PC-3 (cell line): ENCODE measurements around the gene AGRN. TPM values are rescaled to one million over a fixed set of nuclear protein-coding genes. Genes with fewer than 3 reads are reported as not detected.

Experiments used
- ATAC-seq: fragments of 200-7000 bp; cut with Tn5 transposase; 2 replicates; pipeline ENCODE4 v1.9.1; 2020; ENCODE audit warnings: mild to moderate bottlenecking, moderate library complexity
- BruUV-seq: library from RNA; stranded (reverse); fragments of 400-500 nt; replicated peaks from 2 replicates; lab custom pipeline; 2021; lab: Mats Ljungman, UMichigan
- CTCF ChIA-PET: fragments of 300-600 bp; sonication (Branson Sonifier 250); formaldehyde crosslinking; loops from one replicate; lab custom pipeline; 2022; ENCODE audit warnings: antibody characterized with exemption; lab: Charles Lee
- POLR2A ChIA-PET: fragments of 300-600 bp; sonication (Branson Sonifier 250); formaldehyde crosslinking; loops from one replicate; lab custom pipeline; 2022; ENCODE audit warnings: antibody characterized with exemption; ENCODE audit not compliant: unreplicated experiment; lab: Charles Lee
- DNase-seq: peaks from one replicate; pipeline ENCODE4 v3.0.0-alpha.2; 2015
- H2AFZ ChIP-seq: fragments of 300-600 bp; sonication (generic); 2 replicates; pipeline ENCODE4 v1.6.0; 2016; ENCODE audit warnings: antibody characterized with exemption, low read length
- H3F3A ChIP-seq: fragments of 300-600 bp; sonication (generic); one replicate; pipeline ENCODE4 v1.6.0; 2017; ENCODE audit warnings: antibody characterized with exemption, low read length, control low read depth, mild to moderate bottlenecking; ENCODE audit not compliant: unreplicated experiment
- H3K27ac ChIP-seq: fragments of 300-600 bp; sonication (generic); 2 replicates; pipeline ENCODE4 v1.5.1; 2016; ENCODE audit warnings: mild to moderate bottlenecking, low read length
- H3K27me3 ChIP-seq: fragments of 300-600 bp; sonication (generic); 2 replicates; pipeline ENCODE4 v1.6.1; 2016; ENCODE audit warnings: low read length, mixed read lengths
- H3K36me3 ChIP-seq: fragments of 300-600 bp; sonication (generic); 2 replicates; pipeline ENCODE4 v1.6.1; 2016; ENCODE audit warnings: low read depth, mixed run types, low read length, mixed read lengths
- H3K4me1 ChIP-seq: fragments of 300-600 bp; sonication (generic); 2 replicates; pipeline ENCODE4 v1.5.1; 2016; ENCODE audit warnings: low read length; ENCODE audit not compliant: insufficient read depth
- H3K4me2 ChIP-seq: fragments of 300-600 bp; sonication (generic); 2 replicates; pipeline ENCODE4 v1.6.0; 2016; ENCODE audit warnings: low read length
- H3K4me3 ChIP-seq: fragments of 300-600 bp; sonication (generic); 2 replicates; pipeline ENCODE4 v1.5.1; 2016; ENCODE audit warnings: mild to moderate bottlenecking, low read length, mixed read lengths
- H3K79me2 ChIP-seq: fragments of 300-600 bp; sonication (generic); 2 replicates; pipeline ENCODE4 v1.6.1; 2017; ENCODE audit warnings: low read length, mixed read lengths
- H3K9ac ChIP-seq: fragments of 300-600 bp; sonication (generic); 2 replicates; pipeline ENCODE4 v1.6.0; 2016; ENCODE audit warnings: mild to moderate bottlenecking, low read length
- H3K9me2 ChIP-seq: fragments of 300-600 bp; sonication (generic); replicated peaks from 2 replicates; pipeline ENCODE4 v1.6.1; 2016; ENCODE audit warnings: mixed run types, low read length, mixed read lengths
- H3K9me3 ChIP-seq: fragments of 300-600 bp; sonication (generic); 2 replicates; pipeline ENCODE4 v1.6.1; 2016; ENCODE audit warnings: low read length, mixed read lengths
- H4K20me1 ChIP-seq: fragments of 300-600 bp; sonication (generic); 2 replicates; pipeline ENCODE4 v1.6.1; 2016; ENCODE audit warnings: low read length, mixed read lengths
- EZH2 ChIP-seq: fragments of 300-600 bp; sonication (generic); IDR thresholded peaks from one replicate; pipeline ENCODE4 v1.6.1; 2017; ENCODE audit warnings: antibody characterized with exemption, mild to moderate bottlenecking, low read length; ENCODE audit not compliant: unreplicated experiment
- EZH2phosphoT487 ChIP-seq: fragments of 300-600 bp; sonication (generic); IDR thresholded peaks from 2 replicates; pipeline ENCODE4 v1.6.1; 2018; ENCODE audit warnings: mild to moderate bottlenecking, antibody characterized with exemption, low read length, borderline replicate concordance
- intact Hi-C: fragments of 100-400 bp; cut with micrococcal nuclease; formaldehyde crosslinking; loops from 2 replicates; pipeline ENCODE4 v1.9.0; 2023
- total RNA-seq: library from RNA; depleted of rRNA; stranded (reverse); fragments of >200 nt; gene quantifications from 2 replicates; pipeline ENCODE4 v1.2.3, GENCODE V29; 2014
- TF ChIP-seq, protein P1 (sequence below): fragments of 300-600 bp; sonication (generic); conservative IDR thresholded peaks from 2 replicates; pipeline ENCODE4 v1.5.1; 2017; ENCODE audit warnings: antibody characterized with exemption, low read depth, mild to moderate bottlenecking, low read length

Gene AGRN
- total RNA-seq, 1 experiment from 2014 or later = 273 TPM

DNA sequence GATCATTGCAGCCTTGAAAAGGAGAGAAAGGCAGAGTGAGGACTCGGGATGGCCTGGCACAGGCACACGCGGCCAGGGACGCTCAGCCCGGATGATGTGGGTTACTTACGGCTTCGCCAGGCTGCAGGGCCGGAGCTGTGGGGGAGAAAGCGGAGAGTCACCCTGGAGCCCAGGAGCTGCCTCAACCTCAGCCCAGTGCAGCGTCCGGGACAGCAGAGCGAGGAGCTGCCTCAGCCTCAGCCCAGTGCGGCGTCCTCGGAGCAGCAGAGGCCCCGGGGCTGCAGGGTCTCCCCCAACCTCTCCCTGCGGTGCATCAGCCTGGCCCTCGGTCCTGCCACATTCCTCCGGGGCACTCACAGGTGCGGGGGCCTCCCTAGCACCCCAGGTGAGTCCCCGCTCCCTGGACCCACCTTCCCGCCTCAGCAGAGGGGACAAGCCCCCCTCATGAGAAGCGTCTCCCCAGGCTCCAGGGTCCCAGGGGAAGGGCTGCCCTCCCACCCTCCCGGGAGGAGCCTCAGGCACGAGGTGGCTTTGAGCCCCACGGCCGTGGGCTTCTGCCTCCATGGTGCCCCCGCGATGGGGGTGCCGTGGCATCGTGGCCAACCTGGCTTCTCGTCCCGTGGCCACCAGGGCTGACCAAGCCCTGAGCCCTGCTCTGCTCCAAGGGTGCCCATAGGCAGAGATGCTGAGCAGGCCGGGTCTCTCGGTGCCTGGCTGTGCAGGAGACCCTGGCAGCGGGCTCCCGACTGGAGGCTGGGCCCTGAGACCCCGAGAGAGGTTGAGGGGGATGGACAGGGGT, 64.7 kb downstream of the AGRN start:
- no TSS peak for BruUV-seq
- Histone ChIP-seq H3K9me2 (no peaks in the 10 kb centered on the region), H3K9ac (no peak overlapping the region), H3K27ac (no peak overlapping the region), H3K4me3 (no peak overlapping the region), H3F3A (no peaks in the 10 kb centered on the region), H4K20me1 (no peaks in the 10 kb centered on the region), H3K36me3 (no peaks in the 10 kb centered on the region), H3K79me2 (no peaks in the 10 kb centered on the region), H2AFZ (no peak overlapping the region), H3K9me3 (no peaks in the 10 kb centered on the region), H3K4me2 (no peak overlapping the region), H3K4me1 (peaks cover 9% of the 10 kb centered on the region), H3K27me3 (no peaks in the 10 kb centered on the region)
- CTCF ChIA-PET = no interaction called here
- DNase-seq = no peak
- TF ChIP-seq, protein P1, sequence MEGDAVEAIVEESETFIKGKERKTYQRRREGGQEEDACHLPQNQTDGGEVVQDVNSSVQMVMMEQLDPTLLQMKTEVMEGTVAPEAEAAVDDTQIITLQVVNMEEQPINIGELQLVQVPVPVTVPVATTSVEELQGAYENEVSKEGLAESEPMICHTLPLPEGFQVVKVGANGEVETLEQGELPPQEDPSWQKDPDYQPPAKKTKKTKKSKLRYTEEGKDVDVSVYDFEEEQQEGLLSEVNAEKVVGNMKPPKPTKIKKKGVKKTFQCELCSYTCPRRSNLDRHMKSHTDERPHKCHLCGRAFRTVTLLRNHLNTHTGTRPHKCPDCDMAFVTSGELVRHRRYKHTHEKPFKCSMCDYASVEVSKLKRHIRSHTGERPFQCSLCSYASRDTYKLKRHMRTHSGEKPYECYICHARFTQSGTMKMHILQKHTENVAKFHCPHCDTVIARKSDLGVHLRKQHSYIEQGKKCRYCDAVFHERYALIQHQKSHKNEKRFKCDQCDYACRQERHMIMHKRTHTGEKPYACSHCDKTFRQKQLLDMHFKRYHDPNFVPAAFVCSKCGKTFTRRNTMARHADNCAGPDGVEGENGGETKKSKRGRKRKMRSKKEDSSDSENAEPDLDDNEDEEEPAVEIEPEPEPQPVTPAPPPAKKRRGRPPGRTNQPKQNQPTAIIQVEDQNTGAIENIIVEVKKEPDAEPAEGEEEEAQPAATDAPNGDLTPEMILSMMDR = no peak
- TF ChIP-seq EZH2phosphoT487 = no peak
- no peak for TF ChIP-seq EZH2
- intact Hi-C loops = no loop called here
- no peak for ATAC-seq
- POLR2A ChIA-PET = no interaction called here

DNA sequence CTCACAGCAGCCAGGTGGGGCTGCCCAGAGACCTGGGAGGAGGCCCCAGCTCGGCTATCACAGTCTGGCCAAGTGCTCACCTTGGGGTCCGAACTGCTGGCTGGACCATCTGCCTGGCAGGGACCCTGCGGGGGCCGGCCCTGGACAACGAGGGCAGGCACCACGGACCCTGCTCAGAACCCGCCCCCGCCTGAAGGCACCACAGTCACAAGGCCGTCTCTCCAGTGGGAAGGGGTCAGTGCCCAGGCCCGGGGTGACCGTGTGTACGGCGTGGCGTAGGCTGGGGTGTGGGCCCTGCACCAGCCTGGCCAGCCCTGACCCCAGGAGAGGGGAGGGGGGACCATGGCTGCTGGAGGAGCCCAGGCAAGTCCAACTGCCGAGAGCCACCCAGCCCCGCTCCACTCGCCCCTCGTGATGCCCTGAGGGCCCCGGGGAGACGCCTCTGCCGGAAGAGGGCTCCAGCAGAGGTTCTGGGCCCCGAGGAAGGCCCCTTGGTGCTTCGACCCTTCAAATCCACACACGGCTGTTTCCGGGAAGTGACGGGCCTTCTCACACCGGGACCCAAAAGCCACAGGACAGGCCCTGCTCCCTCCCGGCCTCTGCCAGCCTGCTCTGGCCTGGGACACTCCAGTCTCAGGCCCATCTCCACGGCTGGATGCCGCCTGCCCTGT, 65.4 kb downstream of the AGRN start:
- H2AFZ ChIP-seq = no peak overlapping the region
- no peaks in the 10 kb centered on the region for H3F3A ChIP-seq
- BruUV-seq = no TSS peak
- ChIA-PET POLR2A (no interaction called here), CTCF (no interaction called here)
- H3K36me3 ChIP-seq = no peaks in the 10 kb centered on the region
- ATAC-seq (no peak), DNase-seq (no peak)
- H3K9ac ChIP-seq = no peak overlapping the region
- H3K4me3 ChIP-seq = no peak overlapping the region
- peaks cover 2% of the 10 kb centered on the region for H3K4me1 ChIP-seq
- no peak overlapping the region for H3K27ac ChIP-seq
- no peaks in the 10 kb centered on the region for H3K27me3 ChIP-seq
- H4K20me1 ChIP-seq = no peaks in the 10 kb centered on the region
- H3K9me2 ChIP-seq = no peaks in the 10 kb centered on the region
- no peaks in the 10 kb centered on the region for H3K9me3 ChIP-seq
- TF ChIP-seq EZH2 (no peak), EZH2phosphoT487 (no peak)
- TF ChIP-seq, protein P1 = no peak
- intact Hi-C loops = no loop called here
- H3K79me2 ChIP-seq = no peaks in the 10 kb centered on the region
- H3K4me2 ChIP-seq = no peak overlapping the region
